Islet precursor cell (in vitro differentiated cells): Measurements from ENCODE around the gene DCD.

Experiments
- DNase-seq: peaks from one replicate; pipeline ENCODE4 v3.0.0-alpha.2; 2018

DCD gene

DNA sequence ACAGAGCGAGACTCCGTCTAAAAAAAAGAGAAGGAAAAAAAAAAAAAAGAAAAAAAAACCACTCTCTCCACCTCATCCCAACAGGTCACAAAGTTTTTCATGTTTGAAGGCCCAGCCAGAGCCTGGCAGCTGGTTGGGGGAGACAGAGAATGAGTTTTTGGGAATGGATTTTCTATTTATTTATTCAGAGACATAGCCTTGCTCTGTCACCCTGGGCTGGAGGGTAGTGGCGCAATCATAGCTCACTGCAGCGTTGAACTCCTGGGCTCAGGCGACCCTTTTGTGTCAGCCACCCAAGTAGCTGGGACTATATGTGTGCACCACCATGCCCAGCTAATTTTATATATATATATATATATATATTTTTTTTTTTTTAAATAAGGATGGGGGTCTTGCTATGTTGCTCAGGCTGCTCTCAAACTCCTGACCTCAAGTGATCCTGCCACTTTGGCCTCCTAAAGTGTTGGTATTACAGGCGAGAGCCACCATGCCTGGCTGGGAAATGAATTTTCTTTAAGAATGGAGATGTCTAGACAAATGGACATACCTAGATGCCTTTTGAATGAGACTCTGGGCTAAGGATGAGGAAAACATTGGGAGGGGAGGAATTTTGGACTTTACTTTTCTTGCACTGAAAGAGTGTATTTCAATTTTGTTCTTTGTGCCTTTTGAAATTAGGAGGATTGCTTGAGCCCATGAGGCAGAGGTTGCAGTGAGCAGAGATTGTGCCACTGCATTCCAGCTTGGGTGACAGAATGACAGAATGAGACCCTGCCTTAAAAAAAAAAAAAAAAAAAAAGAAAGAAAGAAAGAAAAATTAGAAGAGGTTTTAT is 42.8 kb downstream of the DCD start:
- peak; percentile 54 for DNase-seq

- DNase-seq: peak; percentile 54
Observed at GRCh38 chr12:54604436-54604835, 43.7 kb downstream of the DCD start.

GRCh38 chr12:54603872-54604271 is 44.3 kb downstream of the DCD start:
- DNase-seq: peak; percentile 32

GRCh38 chr12:54603173-54603814 is 44.9 kb downstream of the DCD start:
- DNase-seq: peak; percentile 80

DNA sequence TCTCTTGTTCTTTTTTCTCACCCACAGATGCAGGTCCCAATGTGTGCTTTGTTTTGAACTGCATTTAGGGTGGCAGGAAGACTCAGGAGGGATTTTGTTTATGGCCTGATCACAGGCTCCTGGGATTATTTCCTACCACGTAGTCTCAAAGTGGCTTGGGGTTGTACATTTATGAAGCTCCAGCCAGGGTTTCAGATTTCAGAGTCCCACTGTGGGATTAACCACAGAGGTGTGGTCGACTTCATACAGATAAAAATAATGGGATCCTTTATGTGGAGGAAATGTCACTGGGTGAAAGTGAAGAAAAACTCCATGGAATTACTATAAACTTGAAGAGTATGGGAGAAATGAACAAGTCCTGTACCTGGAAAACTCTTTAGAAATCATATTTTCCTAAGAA is 45.5 kb downstream of the DCD start:
- DNase-seq: peak; percentile 16

DNA sequence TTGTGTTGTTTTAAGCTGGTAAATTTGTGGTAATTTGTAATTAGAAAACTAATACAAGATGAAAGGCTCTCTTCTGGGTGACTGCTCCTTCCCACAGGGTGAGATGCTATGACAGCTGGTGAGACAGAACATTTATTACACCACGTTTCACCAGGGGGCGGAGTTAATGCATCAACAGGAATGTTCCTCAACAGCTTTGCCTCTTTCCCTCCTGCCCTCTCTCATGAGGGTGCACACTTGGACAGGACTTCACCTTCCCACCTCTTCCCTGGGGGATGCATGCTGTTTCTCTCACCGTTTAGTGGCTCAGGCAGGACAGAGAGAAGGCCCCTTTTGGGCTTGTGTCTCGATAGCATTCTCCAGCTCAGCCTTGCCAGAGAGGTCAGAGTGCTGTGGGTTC is 46.3 kb downstream of the DCD start:
- peak; percentile 65 for DNase-seq

GRCh38 chr12:54598970-54599369 is 49.2 kb downstream of the DCD start:
- no peak for DNase-seq

DNA sequence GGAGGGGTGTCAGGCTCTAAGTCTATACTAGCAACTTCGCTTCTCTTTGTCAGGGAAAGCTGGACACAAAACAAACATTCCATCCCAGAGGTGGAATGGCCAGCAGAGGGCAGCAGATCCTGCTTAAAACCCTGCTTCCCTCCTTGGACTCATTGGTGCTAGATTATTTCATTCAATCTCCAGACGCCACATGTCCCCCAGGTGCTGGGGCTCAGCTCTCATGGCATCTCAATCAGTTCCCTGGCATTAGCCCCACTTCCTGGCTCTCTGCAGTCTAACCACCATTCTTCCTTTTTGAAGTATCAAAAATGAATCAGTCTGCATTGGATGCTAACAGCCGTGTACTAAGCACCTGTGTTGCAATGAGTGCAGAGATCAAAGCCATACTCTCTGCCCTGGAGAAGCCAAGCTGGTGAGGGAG is 51.6 kb downstream of the DCD start:
- DNase-seq: peak; percentile 91

GRCh38 chr12:54595471-54595870 is 52.7 kb downstream of the DCD start:
- DNase-seq: no peak
